Measurements from ENCODE around the gene IPMK. TPM values are rescaled to one million over a fixed set of nuclear protein-coding genes. Genes with fewer than 3 reads are reported as not detected.

The IPMK gene
- total RNA-seq, 1 donor from 2014 or later, result 6.8 TPM

- FAIRE-seq (no peak), DNase-seq (ENCODE audit: low read depth) (no peak)
- Histone ChIP-seq H3K27me3 (ENCODE audit: insufficient read depth, low read length) (no peaks in the 10 kb centered on the region), H3K4me1 (ENCODE audit: insufficient read depth, low read length) (no peaks in the 10 kb centered on the region), H4K20me1 (ENCODE audit: insufficient read depth, low read length) (no peaks in the 10 kb centered on the region), H3K9me3 (ENCODE audit: insufficient read depth, low read depth, low read length) (no peaks in the 10 kb centered on the region), H3K79me2 (ENCODE audit: insufficient read depth, low read length) (no peaks in the 10 kb centered on the region), H3K9ac (ENCODE audit: low read length) (no peak overlapping the region), H3K4me2 (ENCODE audit: low read length) (no peak overlapping the region), H3K27ac (ENCODE audit: low read depth, low read length) (no peak overlapping the region), H2AFZ (ENCODE audit: low read depth, low read length) (no peak overlapping the region), H3K4me3 (ENCODE audit: insufficient read depth, low read depth, low read length) (no peak overlapping the region), H3K36me3 (ENCODE audit: insufficient read depth, low read length) (no peaks in the 10 kb centered on the region)
- no peak overlapping the region for H3K4me3 Mint-ChIP-seq (ENCODE audit: unreplicated experiment)
- H3K4me1 Mint-ChIP-seq (ENCODE audit: low read depth, unreplicated experiment), result no peaks in the 10 kb centered on the region
- no peaks in the 10 kb centered on the region for H3K36me3 Mint-ChIP-seq (ENCODE audit: low read depth, unreplicated experiment)
- no peak overlapping the region for H3K27ac Mint-ChIP-seq (ENCODE audit: unreplicated experiment)
- no peak for TF ChIP-seq EZH2 (IDR thresholded peaks at IDR 0.05; ENCODE audit: insufficient read depth, low read length)
- no peak for TF ChIP-seq CTCF (IDR thresholded peaks at IDR 0.05; ENCODE audit: insufficient read depth, low read depth, low read length)
- H3K27me3 Mint-ChIP-seq (ENCODE audit: low read depth, unreplicated experiment), result no peaks in the 10 kb centered on the region
- H3K9me3 Mint-ChIP-seq (ENCODE audit: unreplicated experiment), result no peaks in the 10 kb centered on the region
Measured at GRCh38 chr10:58302254-58302653, 34.6 kb upstream of the IPMK start.

- H3K9me3 ChIP-seq (ENCODE audit: insufficient read depth, low read depth, low read length), result no peaks in the 10 kb centered on the region
- H3K4me1 ChIP-seq (ENCODE audit: insufficient read depth, low read length), result no peaks in the 10 kb centered on the region
- no peaks in the 10 kb centered on the region for H4K20me1 ChIP-seq (ENCODE audit: insufficient read depth, low read length)
- no peaks in the 10 kb centered on the region for H3K36me3 ChIP-seq (ENCODE audit: insufficient read depth, low read length)
- H2AFZ ChIP-seq (ENCODE audit: low read depth, low read length), result no peak overlapping the region
- Mint-ChIP-seq H3K27me3 (ENCODE audit: low read depth, unreplicated experiment) (no peaks in the 10 kb centered on the region), H3K27ac (ENCODE audit: unreplicated experiment) (no peak overlapping the region), H3K4me1 (ENCODE audit: low read depth, unreplicated experiment) (no peaks in the 10 kb centered on the region), H3K4me3 (ENCODE audit: unreplicated experiment) (no peak overlapping the region), H3K36me3 (ENCODE audit: low read depth, unreplicated experiment) (no peaks in the 10 kb centered on the region), H3K9me3 (ENCODE audit: unreplicated experiment) (no peaks in the 10 kb centered on the region)
- H3K27ac ChIP-seq (ENCODE audit: low read depth, low read length), result no peak overlapping the region
- H3K4me2 ChIP-seq (ENCODE audit: low read length), result no peak overlapping the region
- H3K79me2 ChIP-seq (ENCODE audit: insufficient read depth, low read length), result no peaks in the 10 kb centered on the region
- TF ChIP-seq CTCF (IDR thresholded peaks at IDR 0.05; ENCODE audit: insufficient read depth, low read depth, low read length), result no peak
- TF ChIP-seq EZH2 (IDR thresholded peaks at IDR 0.05; ENCODE audit: insufficient read depth, low read length), result no peak
- FAIRE-seq (no peak), DNase-seq (ENCODE audit: low read depth) (no peak)
- H3K9ac ChIP-seq (ENCODE audit: low read length), result no peak overlapping the region
- H3K27me3 ChIP-seq (ENCODE audit: insufficient read depth, low read length), result no peaks in the 10 kb centered on the region
- no peak overlapping the region for H3K4me3 ChIP-seq (ENCODE audit: insufficient read depth, low read depth, low read length)
Measured at GRCh38 chr10:58300676-58301075, 33.0 kb upstream of the IPMK start.

- H3K9me3 Mint-ChIP-seq (ENCODE audit: unreplicated experiment), result no peaks in the 10 kb centered on the region
- H3K27me3 Mint-ChIP-seq (ENCODE audit: low read depth, unreplicated experiment), result no peaks in the 10 kb centered on the region
- Histone ChIP-seq H2AFZ (ENCODE audit: low read depth, low read length) (no peak overlapping the region), H3K27ac (ENCODE audit: low read depth, low read length) (no peak overlapping the region), H3K4me3 (ENCODE audit: insufficient read depth, low read depth, low read length) (no peak overlapping the region), H3K9me3 (ENCODE audit: insufficient read depth, low read depth, low read length) (no peaks in the 10 kb centered on the region), H3K4me2 (ENCODE audit: low read length) (no peak overlapping the region), H4K20me1 (ENCODE audit: insufficient read depth, low read length) (no peaks in the 10 kb centered on the region), H3K27me3 (ENCODE audit: insufficient read depth, low read length) (no peaks in the 10 kb centered on the region), H3K4me1 (ENCODE audit: insufficient read depth, low read length) (no peaks in the 10 kb centered on the region), H3K79me2 (ENCODE audit: insufficient read depth, low read length) (no peaks in the 10 kb centered on the region), H3K36me3 (ENCODE audit: insufficient read depth, low read length) (no peaks in the 10 kb centered on the region), H3K9ac (ENCODE audit: low read length) (no peak overlapping the region)
- no peaks in the 10 kb centered on the region for H3K4me1 Mint-ChIP-seq (ENCODE audit: low read depth, unreplicated experiment)
- FAIRE-seq (no peak), DNase-seq (ENCODE audit: low read depth) (peak; percentile 36)
- no peak overlapping the region for H3K4me3 Mint-ChIP-seq (ENCODE audit: unreplicated experiment)
- TF ChIP-seq CTCF (IDR thresholded peaks at IDR 0.05; ENCODE audit: insufficient read depth, low read depth, low read length) (peak; percentile 90), EZH2 (IDR thresholded peaks at IDR 0.05; ENCODE audit: insufficient read depth, low read length) (no peak)
- no peaks in the 10 kb centered on the region for H3K36me3 Mint-ChIP-seq (ENCODE audit: low read depth, unreplicated experiment)
- H3K27ac Mint-ChIP-seq (ENCODE audit: unreplicated experiment), result no peak overlapping the region
Measured at GRCh38 chr10:58299580-58299979, 31.9 kb upstream of the IPMK start.
